ENCODE measurements around the gene STIM2.

STIM2 gene

GRCh38 chr4:27018910-27019309, 158.3 kb downstream of the STIM2 start:
- TF ChIP-seq ZFX (IDR thresholded peaks at IDR 0.05; ENCODE audit: borderline replicate concordance) (no peak), CTCF (IDR thresholded peaks at IDR 0.05) (no peak)
- H3K27ac ChIP-seq: no peak overlapping the region

- TF ChIP-seq ZFX (IDR thresholded peaks at IDR 0.05; ENCODE audit: borderline replicate concordance) (no peak), CTCF (IDR thresholded peaks at IDR 0.05) (no peak)
- no peak overlapping the region for H3K27ac ChIP-seq
Measured at GRCh38 chr4:27019766-27020165, 159.1 kb downstream of the STIM2 start.

- no peak overlapping the region for H3K27ac ChIP-seq
- TF ChIP-seq CTCF (IDR thresholded peaks at IDR 0.05): no peak
- no peak for TF ChIP-seq ZFX (IDR thresholded peaks at IDR 0.05; ENCODE audit: borderline replicate concordance)
Measured at GRCh38 chr4:27020203-27020602, 159.6 kb downstream of the STIM2 start.

- no peak overlapping the region for H3K27ac ChIP-seq
- TF ChIP-seq ZFX (IDR thresholded peaks at IDR 0.05; ENCODE audit: borderline replicate concordance) (no peak), CTCF (IDR thresholded peaks at IDR 0.05) (no peak)
Measured at GRCh38 chr4:27020603-27021002, 160.0 kb downstream of the STIM2 start.

GRCh38 chr4:27022963-27023362, 162.3 kb downstream of the STIM2 start:
- no peak overlapping the region for H3K27ac ChIP-seq
- TF ChIP-seq CTCF (IDR thresholded peaks at IDR 0.05): no peak
- TF ChIP-seq ZFX (IDR thresholded peaks at IDR 0.05; ENCODE audit: borderline replicate concordance): no peak

- no peak overlapping the region for H3K27ac ChIP-seq
- TF ChIP-seq CTCF (IDR thresholded peaks at IDR 0.05) (no peak), ZFX (IDR thresholded peaks at IDR 0.05; ENCODE audit: borderline replicate concordance) (no peak)
Measured at GRCh38 chr4:27023366-27023765, 162.7 kb downstream of the STIM2 start.

- no peak overlapping the region for H3K27ac ChIP-seq
- TF ChIP-seq ZFX (IDR thresholded peaks at IDR 0.05; ENCODE audit: borderline replicate concordance): no peak
- no peak for TF ChIP-seq CTCF (IDR thresholded peaks at IDR 0.05)
Measured at GRCh38 chr4:27024805-27025204, 164.2 kb downstream of the STIM2 start.

Data from 22Rv1 (cell line).